OCI-LY7 (cell line): Measurements from ENCODE around the gene TMEM61. TPM values are rescaled to one million over a fixed set of nuclear protein-coding genes. Genes with fewer than 3 reads are reported as not detected.

Source experiments
- BruUV-seq: library from RNA; stranded (reverse); fragments of 400-500 nt; replicated peaks from 2 replicates; lab custom pipeline; 2021; lab: Mats Ljungman, UMichigan
- CTCF ChIA-PET: fragments of 300-600 bp; sonication (Branson Sonifier 250); formaldehyde crosslinking; loops from one replicate; lab custom pipeline; 2022; ENCODE audit warnings: antibody characterized with exemption; ENCODE audit not compliant: unreplicated experiment; lab: Charles Lee
- POLR2A ChIA-PET: fragments of 300-600 bp; sonication (Branson Sonifier 250); formaldehyde crosslinking; loops from one replicate; lab custom pipeline; 2022; ENCODE audit warnings: antibody characterized with exemption; lab: Charles Lee
- DNase-seq: peaks from one replicate; pipeline ENCODE4 v3.0.0-alpha.2; 2015; ENCODE audit warnings: low spot score
- H2AFZ ChIP-seq: fragments of 200-600 bp; sonication (generic), shearing (Covaris generic); 2 replicates; pipeline ENCODE4 v1.6.1; 2014; ENCODE audit warnings: mild to moderate bottlenecking, antibody characterized with exemption, low read length, moderate library complexity
- H3K27ac ChIP-seq: fragments of 200-600 bp; sonication (generic); 2 replicates; pipeline ENCODE4 v1.5.1; 2014; ENCODE audit warnings: mixed run types, low read depth, mild to moderate bottlenecking, moderate library complexity, low read length, inconsistent platforms; ENCODE audit not compliant: poor library complexity, severe bottlenecking
- H3K36me3 ChIP-seq: fragments of 200-600 bp; sonication (generic); 2 replicates; pipeline ENCODE4 v1.6.1; 2014; ENCODE audit warnings: mild to moderate bottlenecking, antibody characterized with exemption, low read length, moderate library complexity, mixed read lengths; ENCODE audit not compliant: insufficient read depth
- H3K4me1 ChIP-seq: fragments of 200-600 bp; sonication (generic); 2 replicates; pipeline ENCODE4 v1.5.1; 2014; ENCODE audit warnings: mild to moderate bottlenecking, low read length; ENCODE audit not compliant: insufficient read depth, poor library complexity, severe bottlenecking
- H3K4me2 ChIP-seq: fragments of 200-600 bp; sonication (generic); 2 replicates; pipeline ENCODE4 v1.6.1; 2014; ENCODE audit warnings: mild to moderate bottlenecking, low read length
- H3K4me3 ChIP-seq: fragments of 200-600 bp; sonication (generic); 2 replicates; pipeline ENCODE4 v1.5.1; 2014; ENCODE audit warnings: mild to moderate bottlenecking, low read depth, low read length; ENCODE audit not compliant: poor library complexity, severe bottlenecking
- H3K79me2 ChIP-seq: fragments of 200-600 bp; sonication (generic); 2 replicates; pipeline ENCODE4 v1.6.1; 2016; ENCODE audit warnings: low read depth, mild to moderate bottlenecking, low read length, moderate library complexity, mixed read lengths; ENCODE audit not compliant: insufficient read depth
- H3K9me2 ChIP-seq: fragments of 200-600 bp; sonication (generic); 2 replicates; pipeline ENCODE4 v1.6.1; 2016; ENCODE audit warnings: mild to moderate bottlenecking, low read length, mixed read lengths; ENCODE audit not compliant: insufficient read depth
- H3K9me3 ChIP-seq: fragments of 200-600 bp; sonication (generic); 2 replicates; pipeline ENCODE4 v1.6.1; 2014; ENCODE audit warnings: mild to moderate bottlenecking, mixed run types, low read length, mixed read lengths
- H4K20me1 ChIP-seq: fragments of 200-600 bp; sonication (generic); 2 replicates; pipeline ENCODE4 v1.6.1; 2014; ENCODE audit warnings: mild to moderate bottlenecking, antibody characterized with exemption, low read length, moderate library complexity, mixed read lengths; ENCODE audit not compliant: insufficient read depth
- EZH2phosphoT487 ChIP-seq: fragments of 200-600 bp; sonication (generic); IDR thresholded peaks from 2 replicates; pipeline ENCODE4 v1.6.1; 2018; ENCODE audit warnings: low read depth, borderline replicate concordance, mild to moderate bottlenecking, mixed run types, antibody characterized with exemption, low read length, moderate library complexity, mixed read lengths
- intact Hi-C: fragments of 100-400 bp; cut with micrococcal nuclease; formaldehyde crosslinking; loops from one replicate; pipeline ENCODE4 v1.10.0; 2022; ENCODE audit not compliant: unreplicated experiment
- total RNA-seq, 2 experiments: library from RNA; depleted of rRNA in 1 of 2; stranded (reverse); fragments of >200 nt in 1 of 2; shearing (Covaris generic) in 1 of 2; gene quantifications; 2 replicates each; pipeline ENCODE4 v1.2.3, GENCODE V29; 2014 to 2022
- TF ChIP-seq, protein P1 (sequence below): fragments of 200-600 bp; sonication (generic); conservative IDR thresholded peaks from 2 replicates; pipeline ENCODE4 v1.5.1; 2014; ENCODE audit warnings: mild to moderate bottlenecking, antibody characterized with exemption, low read length, moderate library complexity, mixed read lengths

Gene TMEM61
- total RNA-seq, 2 experiments from 2014 or later = not detected

DNA sequence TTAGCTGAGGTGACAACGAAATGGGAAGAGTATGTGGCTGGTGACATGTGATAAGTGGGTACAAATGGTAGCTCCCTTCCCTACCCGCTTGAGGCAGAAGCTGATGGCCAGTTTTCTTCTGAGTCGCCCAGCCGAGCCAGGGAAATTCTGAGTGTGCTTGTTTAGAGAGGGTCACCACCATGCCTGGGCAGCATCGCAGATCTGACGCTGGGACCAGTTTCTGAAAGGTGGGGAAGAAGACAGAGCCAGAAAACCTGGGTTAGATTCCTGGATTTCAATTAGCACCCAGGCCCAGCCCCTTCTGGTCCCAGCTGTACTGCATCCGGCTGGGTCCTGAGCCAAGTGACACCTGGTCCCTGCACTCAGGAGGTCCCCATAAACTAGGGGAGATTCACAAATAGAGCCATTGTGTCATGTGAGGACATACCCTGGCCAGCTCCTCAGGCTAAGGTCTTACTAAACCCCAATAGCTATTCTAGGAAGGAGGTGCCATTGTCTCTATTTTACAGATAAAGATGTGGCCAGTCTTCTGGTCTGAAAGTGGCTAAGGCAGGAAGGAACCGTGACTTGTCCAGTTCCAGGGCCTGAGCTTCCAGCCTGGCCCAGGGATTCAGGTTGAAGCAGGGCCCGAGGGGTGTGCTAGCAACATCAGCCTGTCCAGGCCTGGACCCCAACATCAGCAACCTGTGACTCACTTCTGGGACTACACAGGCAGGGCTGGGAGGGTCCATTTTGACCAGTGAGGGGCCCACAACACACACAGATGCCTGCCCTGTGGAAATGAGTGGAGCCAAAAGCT, 1.7 kb upstream of the TMEM61 start:
- Histone ChIP-seq H3K4me2 (no peak overlapping the region), H3K4me1 (no peaks in the 10 kb centered on the region), H3K36me3 (no peaks in the 10 kb centered on the region), H3K9me2 (no peaks in the 10 kb centered on the region), H3K27ac (no peak overlapping the region), H3K79me2 (no peaks in the 10 kb centered on the region), H3K4me3 (no peak overlapping the region), H4K20me1 (no peaks in the 10 kb centered on the region), H3K9me3 (no peaks in the 10 kb centered on the region), H2AFZ (no peak overlapping the region)
- BruUV-seq = no TSS peak
- POLR2A ChIA-PET = interaction anchor here (1.0 kb wide), 1 partner anchor 14 kb away, joined by 3 read pairs; no protein-coding TSS in a partner anchor
- CTCF ChIA-PET = interaction anchor here (1.0 kb wide), 1 partner anchor 14 kb away, joined by 4 read pairs; no protein-coding TSS in a partner anchor
- TF ChIP-seq, protein P1, sequence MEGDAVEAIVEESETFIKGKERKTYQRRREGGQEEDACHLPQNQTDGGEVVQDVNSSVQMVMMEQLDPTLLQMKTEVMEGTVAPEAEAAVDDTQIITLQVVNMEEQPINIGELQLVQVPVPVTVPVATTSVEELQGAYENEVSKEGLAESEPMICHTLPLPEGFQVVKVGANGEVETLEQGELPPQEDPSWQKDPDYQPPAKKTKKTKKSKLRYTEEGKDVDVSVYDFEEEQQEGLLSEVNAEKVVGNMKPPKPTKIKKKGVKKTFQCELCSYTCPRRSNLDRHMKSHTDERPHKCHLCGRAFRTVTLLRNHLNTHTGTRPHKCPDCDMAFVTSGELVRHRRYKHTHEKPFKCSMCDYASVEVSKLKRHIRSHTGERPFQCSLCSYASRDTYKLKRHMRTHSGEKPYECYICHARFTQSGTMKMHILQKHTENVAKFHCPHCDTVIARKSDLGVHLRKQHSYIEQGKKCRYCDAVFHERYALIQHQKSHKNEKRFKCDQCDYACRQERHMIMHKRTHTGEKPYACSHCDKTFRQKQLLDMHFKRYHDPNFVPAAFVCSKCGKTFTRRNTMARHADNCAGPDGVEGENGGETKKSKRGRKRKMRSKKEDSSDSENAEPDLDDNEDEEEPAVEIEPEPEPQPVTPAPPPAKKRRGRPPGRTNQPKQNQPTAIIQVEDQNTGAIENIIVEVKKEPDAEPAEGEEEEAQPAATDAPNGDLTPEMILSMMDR = no peak
- TF ChIP-seq EZH2phosphoT487 = no peak
- intact Hi-C loops = no loop called here
- no peak for DNase-seq

DNA sequence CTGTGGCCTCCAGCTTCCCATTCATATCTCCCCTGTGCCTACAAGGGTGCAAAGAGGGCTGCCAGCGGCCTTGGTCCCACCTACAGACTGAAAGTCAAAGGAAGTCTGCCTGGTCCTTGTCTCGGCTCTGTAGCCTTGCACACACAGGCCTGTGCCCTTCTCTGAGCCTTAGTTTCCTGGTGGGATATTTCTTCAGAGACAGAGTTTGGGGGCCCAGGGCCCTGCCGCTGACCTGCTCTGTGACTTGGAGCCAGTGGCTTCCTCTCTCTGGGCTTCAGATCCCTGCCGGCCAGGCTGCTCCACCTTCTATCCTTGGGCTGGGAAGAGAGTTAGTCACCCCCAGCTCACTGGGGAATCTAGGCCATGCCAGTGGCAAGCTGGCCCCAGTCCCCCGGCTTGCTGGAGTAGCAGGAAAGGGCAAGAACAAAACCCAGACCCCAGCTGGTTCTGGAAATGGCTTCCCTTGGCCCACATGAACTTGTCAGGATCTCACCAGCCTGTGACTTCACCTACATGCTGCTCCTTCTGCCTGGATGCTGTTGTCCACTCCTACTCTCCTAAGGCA, 1.0 kb upstream of the TMEM61 start:
- Histone ChIP-seq H3K4me3 (no peak overlapping the region), H3K79me2 (no peaks in the 10 kb centered on the region), H2AFZ (no peak overlapping the region), H3K27ac (no peak overlapping the region), H3K36me3 (no peaks in the 10 kb centered on the region), H3K4me1 (no peaks in the 10 kb centered on the region), H4K20me1 (no peaks in the 10 kb centered on the region), H3K9me2 (no peaks in the 10 kb centered on the region), H3K9me3 (no peaks in the 10 kb centered on the region), H3K4me2 (no peak overlapping the region)
- no peak for TF ChIP-seq EZH2phosphoT487
- TF ChIP-seq, protein P1 = no peak
- no TSS peak for BruUV-seq
- DNase-seq = no peak
- POLR2A ChIA-PET = no interaction called here
- CTCF ChIA-PET = no interaction called here
- intact Hi-C loops = no loop called here

GRCh38 chr1:54980046-54980527, 341 bp upstream of the TMEM61 start:
- ChIA-PET CTCF (no interaction called here), POLR2A (no interaction called here)

More at GRCh38 chr1:54980046-54980527, 341 bp upstream of the TMEM61 start:
- Histone ChIP-seq H4K20me1 (no peaks in the 10 kb centered on the region), H3K4me1 (no peaks in the 10 kb centered on the region), H3K4me3 (no peak overlapping the region), H3K9me3 (no peaks in the 10 kb centered on the region), H2AFZ (no peak overlapping the region), H3K4me2 (no peak overlapping the region), H3K9me2 (no peaks in the 10 kb centered on the region), H3K79me2 (no peaks in the 10 kb centered on the region), H3K36me3 (no peaks in the 10 kb centered on the region), H3K27ac (no peak overlapping the region)
- no peak for DNase-seq
- no TSS peak for BruUV-seq
- TF ChIP-seq, protein P1 = no peak
- no peak for TF ChIP-seq EZH2phosphoT487
- intact Hi-C loops = no loop called here
